ENCODE measurements around the gene RPS21.

The RPS21 gene

GRCh38 chr20:62386383-62387218 is at the start of gene RPS21:
TSS of gene RPS21 (plus strand) at chr20:62387103. CDS start at chr20:62387339, 236 bp downstream.
- peak; percentile 86 to 89 for DNase-seq (ENCODE audit: low read depth in 2 of 2)

DNA sequence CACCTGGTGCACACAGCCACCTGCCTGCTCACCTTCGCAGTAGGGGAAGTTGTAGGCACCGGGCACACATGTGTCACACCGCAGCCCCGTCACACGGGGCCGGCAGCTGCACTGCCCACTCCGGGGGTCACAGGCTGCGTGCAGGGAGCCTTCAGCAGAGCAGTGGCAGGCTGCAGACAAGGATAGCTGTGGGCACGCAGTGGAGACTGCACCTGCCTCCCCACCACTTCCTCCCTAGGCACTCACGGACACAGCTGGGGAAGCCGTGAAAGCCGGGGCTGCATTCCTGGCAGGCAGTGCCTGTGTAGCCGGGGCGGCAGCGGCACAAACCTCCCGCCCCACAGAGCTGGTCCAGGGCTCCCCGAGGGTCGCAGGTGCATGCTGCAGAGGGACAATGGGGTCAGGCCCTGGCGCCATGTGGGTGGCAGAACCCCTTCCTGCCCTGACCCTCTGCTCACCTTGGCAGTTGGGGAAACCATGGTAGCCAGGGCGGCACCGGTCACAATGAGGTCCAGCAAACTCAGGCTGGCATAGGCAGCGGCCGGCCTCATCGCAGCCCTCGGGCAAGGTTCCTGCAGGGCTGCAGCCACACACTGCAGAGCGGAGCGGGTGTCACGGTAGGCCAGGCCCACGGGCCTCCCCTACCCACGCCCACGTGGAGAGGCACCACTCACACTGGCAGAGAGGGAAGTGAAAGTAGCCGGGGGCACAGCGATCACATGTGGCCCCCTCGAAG is 49.2 kb upstream of the RPS21 start:
- no peak for DNase-seq (ENCODE audit: low read depth in 2 of 2)

DNA sequence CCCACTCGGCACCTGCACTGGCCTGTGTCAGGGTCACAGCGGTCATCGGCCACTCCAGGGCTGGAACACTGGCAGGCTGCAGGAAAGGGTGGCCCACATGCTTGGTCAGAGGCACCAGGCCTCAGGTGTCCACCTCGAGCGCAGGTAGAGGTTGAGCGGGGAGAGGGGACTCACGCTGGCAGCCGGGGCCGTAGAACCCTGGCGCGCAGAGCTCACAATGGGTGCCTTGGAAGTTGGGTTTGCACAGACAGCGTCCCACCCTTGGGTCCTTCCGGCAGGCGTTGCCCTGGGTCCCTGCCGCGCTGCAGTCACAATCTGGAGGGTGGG is 48.6 kb upstream of the RPS21 start:
- no peak for DNase-seq (ENCODE audit: low read depth in 2 of 2)

DNA sequence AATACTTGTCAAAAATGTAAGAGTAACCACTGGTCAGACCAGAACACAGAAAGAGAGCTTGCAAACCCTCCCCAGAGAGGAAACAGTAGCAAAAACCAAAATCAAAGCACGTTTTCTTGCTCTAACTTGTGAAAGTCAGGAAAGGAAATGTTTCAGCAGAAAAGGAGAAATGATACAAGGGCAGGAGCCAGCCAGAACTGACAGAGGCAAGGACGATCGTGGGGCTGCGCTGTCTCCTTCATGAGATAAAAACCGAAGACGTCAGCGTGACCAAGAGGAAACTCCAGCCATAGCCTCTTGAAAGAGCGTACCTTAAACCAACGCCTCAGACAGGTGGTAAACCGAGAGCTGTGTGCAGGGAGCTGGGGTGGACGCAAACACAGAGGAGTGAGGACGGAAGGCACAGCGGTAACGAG is 47.2 kb upstream of the RPS21 start:
- DNase-seq (ENCODE audit: low read depth in 2 of 2) = no peak

DNA sequence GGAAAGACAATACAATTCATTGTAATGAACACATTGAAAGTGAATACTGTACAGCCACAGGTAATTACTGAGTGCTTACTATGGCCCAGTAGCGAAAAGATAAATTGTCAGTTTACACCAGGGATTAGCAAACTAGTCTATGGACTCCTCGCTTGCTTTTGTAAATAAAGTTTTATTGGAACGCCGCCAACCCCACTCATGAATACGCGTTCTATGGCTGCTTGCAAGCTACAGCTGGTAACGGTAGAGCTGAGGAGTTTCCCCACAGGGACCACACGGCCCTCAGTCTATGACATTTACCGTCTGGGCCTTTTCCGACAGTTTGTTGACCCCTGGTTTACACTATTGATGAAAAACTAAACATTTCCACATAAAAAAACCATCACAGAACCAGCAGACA is 44.0 kb upstream of the RPS21 start:
- DNase-seq (ENCODE audit: low read depth in 2 of 2) = no peak

DNA sequence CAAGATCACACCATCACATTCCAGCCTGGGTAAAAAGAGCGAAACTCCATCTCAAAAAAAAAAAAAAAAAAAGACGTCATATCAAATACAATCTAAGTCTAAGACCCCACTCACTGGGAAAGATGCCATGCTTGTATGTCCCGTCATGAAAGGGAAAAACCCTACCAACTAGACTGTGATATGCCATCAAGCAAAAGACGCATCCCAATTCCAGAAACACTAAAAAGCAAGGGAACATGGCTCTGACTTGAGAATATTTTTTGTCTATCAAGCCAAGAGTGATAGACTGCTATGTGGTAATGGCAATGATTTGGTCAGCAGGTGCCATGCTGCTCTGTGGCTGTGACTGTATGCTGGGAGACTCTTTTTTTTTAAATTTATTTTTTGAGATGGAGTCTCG is 42.8 kb upstream of the RPS21 start:
- no peak for DNase-seq (ENCODE audit: low read depth in 2 of 2)

GRCh38 chr20:62344782-62345181 is 42.1 kb upstream of the RPS21 start:
- no peak for DNase-seq (ENCODE audit: low read depth in 2 of 2)

DNA sequence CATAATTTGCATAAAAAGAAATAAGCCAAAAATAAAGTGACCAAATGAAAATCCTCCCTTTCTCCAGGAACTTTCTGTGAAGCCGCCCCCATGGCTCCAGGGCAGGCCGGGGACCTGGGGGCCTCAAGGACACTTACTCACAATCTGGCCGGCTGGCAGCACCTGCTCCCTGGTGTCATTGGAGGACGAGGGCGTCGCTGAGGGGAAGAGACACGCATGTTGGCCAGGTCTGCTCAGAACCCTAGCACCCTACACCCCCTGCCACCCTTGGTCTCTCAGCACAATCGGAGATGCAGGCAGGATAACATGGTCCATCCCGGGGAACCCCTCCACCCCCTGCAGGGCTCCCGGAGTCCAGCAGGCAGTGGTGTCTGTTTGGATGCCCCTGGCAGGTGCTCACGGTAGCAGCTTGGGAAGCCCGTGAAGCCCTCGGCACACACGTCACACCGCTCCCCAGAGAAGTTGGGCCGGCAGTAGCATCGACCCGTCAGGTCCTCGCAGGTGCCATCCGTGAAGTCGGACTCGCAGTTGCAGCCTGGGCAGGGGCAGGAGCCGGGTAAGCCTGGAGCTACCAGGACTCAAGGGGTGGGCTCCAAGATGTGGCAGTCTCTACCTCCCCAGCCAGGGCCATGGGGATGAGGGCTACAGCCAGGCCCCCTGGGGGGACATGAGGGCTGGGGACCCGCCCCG is 41.1 kb upstream of the RPS21 start:
- no peak for DNase-seq (ENCODE audit: low read depth in 2 of 2)

DNA sequence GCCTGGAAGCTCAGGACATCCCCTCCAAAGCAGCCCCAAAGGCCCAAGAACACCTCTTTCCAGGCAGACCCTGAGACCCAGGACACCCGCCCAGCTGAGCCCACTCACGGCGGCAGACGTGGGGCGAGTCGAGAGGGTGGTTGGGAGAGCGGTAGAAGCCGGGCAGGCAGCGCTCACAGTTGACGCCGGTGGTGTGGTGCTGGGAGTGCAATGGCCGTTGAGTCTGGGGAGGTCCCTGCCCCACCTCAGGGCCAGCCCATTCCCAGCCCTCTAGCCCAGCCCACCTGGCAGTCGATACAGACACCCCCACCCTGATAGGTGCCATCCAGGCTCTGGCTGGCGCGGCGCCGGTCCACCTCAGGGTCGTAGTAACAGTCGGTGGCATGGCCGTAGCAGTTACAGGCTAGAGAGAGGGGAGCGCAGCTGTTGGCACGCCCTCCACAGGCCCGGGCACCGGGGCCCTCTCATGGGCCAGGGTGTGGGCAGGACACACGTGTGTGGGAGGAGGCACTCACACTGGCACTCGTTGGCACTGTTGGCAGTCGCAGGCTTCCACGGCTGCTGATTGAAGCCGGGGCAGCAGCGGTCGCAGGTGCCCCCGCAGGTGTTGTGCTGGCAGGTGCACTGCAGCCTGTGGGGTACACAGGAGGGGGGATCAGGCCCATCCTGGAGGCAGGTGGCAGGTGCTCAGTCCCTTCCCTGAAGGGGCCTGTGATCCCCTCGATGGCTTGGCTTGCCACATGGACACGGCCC is 40.3 kb upstream of the RPS21 start:
- DNase-seq (ENCODE audit: low read depth in 2 of 2) = no peak

DNA sequence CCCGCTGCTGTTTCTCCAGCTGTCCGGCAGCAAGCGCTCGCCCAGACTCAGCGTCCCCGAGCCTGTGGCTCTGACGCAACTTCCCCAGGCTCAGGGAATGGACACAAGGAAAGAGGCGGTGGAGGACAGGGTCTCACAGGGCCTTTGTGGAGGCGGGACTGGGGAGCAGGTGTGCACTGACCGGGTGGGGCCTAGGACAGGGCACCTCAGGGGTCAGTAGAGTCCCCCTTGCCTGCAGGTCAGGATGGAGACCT is 39.8 kb upstream of the RPS21 start:
- no peak for DNase-seq (ENCODE audit: low read depth in 2 of 2)

GRCh38 chr20:62347445-62347844 is 39.5 kb upstream of the RPS21 start:
- DNase-seq (ENCODE audit: low read depth in 2 of 2) = no peak

DNA sequence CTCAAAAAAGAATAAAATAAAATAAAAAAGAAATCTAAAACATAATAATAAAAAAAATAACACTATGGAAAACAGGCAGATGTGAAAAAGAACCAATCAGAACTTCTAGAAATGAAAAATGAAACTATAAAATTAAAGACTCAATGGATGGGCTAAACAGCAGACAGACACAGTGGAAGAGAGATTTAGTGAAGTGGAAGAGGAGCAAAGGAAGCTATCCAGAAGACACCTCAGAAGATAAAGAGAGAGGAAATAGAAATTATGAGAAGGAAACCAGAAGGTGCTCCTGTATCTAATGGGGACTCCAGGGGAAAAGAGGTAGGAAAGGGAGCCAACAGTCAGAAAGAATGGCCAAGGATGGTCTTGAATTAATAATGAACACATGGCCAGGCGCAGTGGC is 38.3 kb upstream of the RPS21 start:
- no peak for DNase-seq (ENCODE audit: low read depth in 2 of 2)

DNA sequence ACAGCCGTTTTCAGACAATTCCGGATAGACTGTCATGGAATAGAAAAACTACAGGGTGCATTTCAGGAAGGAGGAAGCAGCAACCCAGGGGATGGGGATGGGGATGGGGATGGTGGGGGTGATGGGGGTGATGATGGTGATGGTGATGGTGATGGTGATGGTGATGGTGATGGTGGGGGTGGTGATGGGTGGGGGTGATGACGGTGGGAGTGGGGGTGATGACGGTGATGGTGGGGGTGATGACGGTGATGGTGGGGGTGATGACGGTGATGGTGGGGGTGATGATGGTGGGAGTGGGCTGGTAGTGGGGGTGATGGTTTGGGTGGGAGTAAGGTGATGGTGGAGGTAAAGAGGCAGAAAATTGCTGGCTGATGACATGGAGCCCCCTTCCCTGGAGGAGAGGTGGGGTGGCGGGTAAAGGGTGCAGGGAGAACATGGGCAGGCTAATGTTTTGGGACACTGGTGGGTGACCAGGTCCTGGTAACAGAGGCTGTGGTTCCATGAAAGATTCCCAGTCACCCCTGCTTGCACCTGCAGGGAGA is 37.3 kb upstream of the RPS21 start:
- DNase-seq (ENCODE audit: low read depth in 2 of 2) = no peak

DNA sequence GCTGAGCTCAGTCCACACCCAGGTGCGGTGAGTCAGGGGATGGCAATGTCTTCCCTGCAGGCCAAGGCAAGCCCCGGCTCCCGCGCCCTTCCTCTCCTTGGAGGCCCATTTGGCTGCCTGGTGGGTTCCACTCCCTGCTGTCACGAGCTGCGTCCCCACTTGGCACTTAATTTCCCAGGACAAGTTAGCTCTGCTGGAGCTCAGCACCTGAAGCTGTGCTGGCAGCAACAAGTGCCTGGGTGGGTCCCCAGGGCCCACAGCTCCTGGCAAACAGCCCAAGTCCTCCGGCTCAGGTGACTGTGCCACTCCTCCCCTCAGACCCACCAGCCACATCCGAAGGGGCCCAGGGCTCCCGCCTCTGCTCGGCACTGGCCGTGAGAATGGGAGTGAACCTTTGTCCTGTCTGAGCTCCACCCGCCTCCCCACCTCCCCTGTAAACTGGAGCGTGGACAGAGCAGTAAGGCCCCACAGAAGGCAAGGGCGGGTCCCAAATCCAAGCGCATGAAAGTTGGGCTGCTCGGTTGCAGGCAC is 36.7 kb upstream of the RPS21 start:
- DNase-seq (ENCODE audit: low read depth in 2 of 2) = no peak

DNA sequence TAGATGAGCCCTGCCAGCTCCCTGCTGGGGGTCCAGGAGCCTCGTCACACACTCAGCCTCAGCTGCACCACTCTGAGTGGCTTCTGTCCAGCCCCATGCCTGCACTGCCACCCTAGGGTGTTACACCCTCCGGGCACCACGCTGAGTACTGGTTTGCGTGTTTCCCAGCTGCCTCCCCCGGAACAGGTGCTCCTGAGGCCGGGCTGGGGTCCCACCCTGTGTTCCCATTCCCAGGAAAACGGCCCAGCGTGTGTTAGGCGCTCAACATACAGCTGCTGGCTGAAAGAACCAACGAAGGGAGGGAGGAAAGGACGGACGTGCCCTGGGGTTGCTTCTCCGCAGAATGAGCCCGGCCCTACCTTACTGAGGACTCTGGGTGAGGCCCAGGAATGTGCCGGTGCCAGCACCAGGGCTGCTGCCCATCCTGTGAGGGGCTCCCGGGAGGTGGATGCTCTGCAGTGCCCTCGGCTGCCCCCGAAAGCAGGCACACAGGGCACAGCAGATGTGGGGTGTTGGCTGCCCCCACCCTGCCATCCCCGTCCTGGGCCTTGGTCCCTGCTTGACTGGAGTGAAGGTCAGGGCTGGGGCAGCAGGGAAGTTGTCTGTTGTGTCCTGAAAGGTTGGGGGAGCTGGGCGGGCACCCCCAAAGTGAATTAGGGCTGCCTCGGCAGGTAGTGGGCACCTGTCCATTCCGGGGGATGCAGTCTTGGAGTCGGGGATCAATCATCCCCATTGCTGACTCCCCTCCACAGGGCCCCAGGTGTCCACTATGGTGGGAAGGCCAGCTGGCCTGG is 36.1 kb upstream of the RPS21 start:
- DNase-seq (ENCODE audit: low read depth in 2 of 2) = no peak

- DNase-seq (ENCODE audit: low read depth in 2 of 2) = no peak
Observed at GRCh38 chr20:62351469-62352401, 35.2 kb upstream of the RPS21 start.

GRCh38 chr20:62352402-62353288 is 34.3 kb upstream of the RPS21 start:
- no peak for DNase-seq (ENCODE audit: low read depth in 2 of 2)

GRCh38 chr20:62353289-62354030 is 33.4 kb upstream of the RPS21 start:
- DNase-seq (ENCODE audit: low read depth in 2 of 2) = no peak

Data from activated CD8-positive, alpha-beta memory T cell treated with anti-CD3 and anti-CD28 coated beads for 4 hours (primary cell).